ENCODE data around the gene HPS5. TPM values are rescaled to one million over a fixed set of nuclear protein-coding genes. Genes with fewer than 3 reads are reported as not detected.

HPS5 gene
- 10 to 100 TPM; 17.9 to 23.5 TPM for total RNA-seq

DNA sequence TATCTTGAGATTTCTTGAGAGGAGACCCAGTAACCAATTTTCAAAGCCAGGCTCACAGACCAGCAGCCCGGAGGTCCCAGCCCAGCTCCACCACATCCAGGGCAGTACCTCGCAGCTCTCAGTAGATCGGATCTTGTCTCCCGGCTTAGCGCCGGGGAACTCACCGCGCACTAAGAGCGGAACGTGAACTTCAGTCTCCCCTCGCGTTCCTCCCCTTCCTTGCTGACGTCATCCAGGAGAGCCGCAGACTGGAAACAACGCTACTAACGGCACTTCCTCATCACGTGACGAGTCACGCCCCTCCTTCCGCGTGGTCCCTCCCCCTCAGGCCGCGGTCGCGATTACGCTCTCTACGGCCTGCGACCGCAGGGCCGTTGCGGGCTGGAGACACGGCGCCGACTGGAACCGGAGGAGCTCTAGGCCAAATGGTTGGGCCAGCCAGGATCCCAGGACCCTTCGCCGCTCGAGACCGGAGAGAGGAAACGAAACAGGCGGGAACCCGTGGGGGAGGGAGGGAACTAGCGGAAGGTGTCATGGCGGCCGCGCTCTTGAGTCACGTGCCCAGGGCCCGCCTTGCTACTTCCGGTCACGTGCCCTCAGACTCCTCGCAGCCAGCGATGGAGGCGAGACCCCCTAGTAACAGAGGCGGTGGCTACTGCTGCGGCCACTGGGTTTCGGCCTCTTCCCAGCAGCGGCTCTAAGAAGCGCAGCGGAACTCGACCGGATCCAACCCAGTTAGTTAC, at the start of gene HPS5, which contains the start of gene GTF2H1:
HPS5 (minus strand) TSS at position 172 of the 743 bp plus-strand sequence. CDS start 4,282 bp downstream, outside the sequence.
GTF2H1 (plus strand) TSS at position 599 of the 743 bp plus-strand sequence. CDS start 10,508 bp downstream, outside the sequence.
- Mint-ChIP-seq H3K4me1 (peaks cover 59% of the 10 kb centered on the region), H3K27me3 (no peaks in the 10 kb centered on the region), H3K4me3 (peak within 1 kb of the TSS; percentile 99), H3K9me3 (no peaks in the 10 kb centered on the region), H3K36me3 (ENCODE audit: low read depth) (peaks cover 86% of the 10 kb centered on the region), H3K27ac (peak within 1 kb of the TSS; percentile 99)
- peak; percentile 92 for ATAC-seq (replicated peaks)

- no peaks in the 10 kb centered on the region for H3K27me3 Mint-ChIP-seq
- H3K36me3 Mint-ChIP-seq (ENCODE audit: low read depth) = peaks cover 22% of the 10 kb centered on the region
Observed at GRCh38 chr11:18371279-18371678, 49.3 kb upstream of the HPS5 start.

DNA sequence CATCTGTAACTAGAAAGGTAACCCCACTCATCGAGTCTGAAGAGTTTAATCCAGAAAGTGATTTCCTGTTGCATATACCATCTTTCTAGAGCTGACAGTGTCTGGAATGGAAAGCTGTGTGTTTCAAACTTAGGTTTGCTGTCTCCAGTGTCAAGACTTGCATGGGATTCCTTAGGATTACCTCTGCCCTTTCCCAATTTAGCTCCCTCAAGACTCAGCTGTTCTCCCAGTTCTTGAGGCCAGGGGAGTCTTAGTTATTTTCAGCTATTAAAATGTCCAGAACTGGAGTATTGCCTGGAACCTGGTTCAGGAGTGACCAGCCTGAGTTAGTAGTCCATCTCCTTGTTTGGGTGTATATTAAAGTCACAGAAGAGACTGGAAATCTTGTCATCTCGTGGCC, 47.5 kb upstream of the HPS5 start:
- Mint-ChIP-seq H3K27me3 (no peaks in the 10 kb centered on the region), H3K36me3 (ENCODE audit: low read depth) (peaks cover 40% of the 10 kb centered on the region), H3K4me1 (no peaks in the 10 kb centered on the region), H3K9me3 (no peaks in the 10 kb centered on the region), H3K4me3 (no peak overlapping the region), H3K27ac (no peak overlapping the region)
- ATAC-seq (replicated peaks) = no peak

More at GRCh38 chr11:18371279-18371678, 49.3 kb upstream of the HPS5 start:
- no peak overlapping the region for H3K4me3 Mint-ChIP-seq
- no peak overlapping the region for H3K27ac Mint-ChIP-seq
- no peaks in the 10 kb centered on the region for H3K4me1 Mint-ChIP-seq
- ATAC-seq (replicated peaks) = peak; percentile 45
- no peaks in the 10 kb centered on the region for H3K9me3 Mint-ChIP-seq

DNA sequence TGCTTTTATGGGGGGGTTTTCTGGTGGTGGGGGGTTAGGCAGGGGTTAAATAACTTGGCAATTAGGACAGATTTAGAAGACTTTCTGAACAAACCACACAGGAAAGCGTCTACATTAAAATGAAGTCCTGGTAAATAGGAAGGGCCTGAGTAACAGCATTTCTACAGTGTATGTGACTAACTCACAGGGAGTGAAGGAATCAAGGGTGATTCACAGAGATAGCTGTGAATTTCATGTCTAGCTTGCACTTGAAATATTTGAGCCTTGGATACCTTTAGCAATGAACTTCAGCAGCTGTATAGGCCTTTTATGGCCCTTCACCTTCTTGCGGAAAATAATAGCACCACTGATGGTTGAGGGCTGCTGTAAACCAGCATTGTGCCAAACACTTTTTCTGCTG, 46.3 kb upstream of the HPS5 start:
- no peaks in the 10 kb centered on the region for H3K4me1 Mint-ChIP-seq
- no peak for ATAC-seq (replicated peaks)
- no peak overlapping the region for H3K4me3 Mint-ChIP-seq

GRCh38 chr11:18367431-18367830, 45.5 kb upstream of the HPS5 start:
- H3K4me3 Mint-ChIP-seq = no peak overlapping the region
- no peak overlapping the region for H3K27ac Mint-ChIP-seq

More for the DNA sequence above, 46.3 kb upstream of the HPS5 start:
- Mint-ChIP-seq H3K27ac (no peak overlapping the region), H3K36me3 (ENCODE audit: low read depth) (peaks cover 52% of the 10 kb centered on the region), H3K9me3 (no peaks in the 10 kb centered on the region), H3K27me3 (no peaks in the 10 kb centered on the region)

DNA sequence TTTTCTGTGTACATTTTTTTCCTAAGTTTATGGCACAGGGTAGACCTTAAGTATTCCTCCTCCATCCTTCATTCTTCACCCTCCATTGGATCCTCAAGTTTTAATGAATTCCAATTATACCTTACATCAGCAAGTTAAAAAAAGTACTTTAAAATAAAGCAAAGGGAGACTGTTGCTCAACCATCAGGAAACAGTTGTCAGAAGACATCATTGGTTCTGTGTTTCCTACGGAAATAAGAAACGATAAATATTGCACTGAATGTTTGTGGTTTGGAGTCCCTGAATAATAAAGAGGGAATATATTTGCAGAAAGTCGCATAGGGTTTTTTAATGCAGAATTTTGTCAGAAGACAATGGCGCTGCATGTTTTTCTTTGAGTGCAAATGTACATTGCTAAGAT, 44.3 kb upstream of the HPS5 start:
- no peaks in the 10 kb centered on the region for H3K27me3 Mint-ChIP-seq
- no peak overlapping the region for H3K27ac Mint-ChIP-seq
- no peaks in the 10 kb centered on the region for H3K4me1 Mint-ChIP-seq
- ATAC-seq (replicated peaks) = no peak
- no peak overlapping the region for H3K4me3 Mint-ChIP-seq
- H3K9me3 Mint-ChIP-seq = no peaks in the 10 kb centered on the region
- peaks cover 66% of the 10 kb centered on the region for H3K36me3 Mint-ChIP-seq (ENCODE audit: low read depth)

More at GRCh38 chr11:18367431-18367830, 45.5 kb upstream of the HPS5 start:
- no peaks in the 10 kb centered on the region for H3K4me1 Mint-ChIP-seq
- no peaks in the 10 kb centered on the region for H3K9me3 Mint-ChIP-seq
- H3K27me3 Mint-ChIP-seq = no peaks in the 10 kb centered on the region
- peaks cover 56% of the 10 kb centered on the region for H3K36me3 Mint-ChIP-seq (ENCODE audit: low read depth)
- no peak for ATAC-seq (replicated peaks)

- ATAC-seq (replicated peaks) = no peak
- no peak overlapping the region for H3K4me3 Mint-ChIP-seq
- peaks cover 71% of the 10 kb centered on the region for H3K36me3 Mint-ChIP-seq (ENCODE audit: low read depth)
- peak overlapping the region; percentile 10 for H3K27ac Mint-ChIP-seq
- H3K27me3 Mint-ChIP-seq = no peaks in the 10 kb centered on the region
- H3K9me3 Mint-ChIP-seq = no peaks in the 10 kb centered on the region
- no peaks in the 10 kb centered on the region for H3K4me1 Mint-ChIP-seq
Observed at GRCh38 chr11:18365741-18366140, 43.8 kb upstream of the HPS5 start.

GRCh38 chr11:18364495-18365073, 42.6 kb upstream of the HPS5 start:
- Mint-ChIP-seq H3K27ac (peak overlapping the region; percentile 52), H3K27me3 (no peaks in the 10 kb centered on the region), H3K9me3 (no peaks in the 10 kb centered on the region), H3K36me3 (ENCODE audit: low read depth) (peaks cover 83% of the 10 kb centered on the region), H3K4me1 (no peaks in the 10 kb centered on the region), H3K4me3 (no peak overlapping the region)
- ATAC-seq (replicated peaks) = no peak

DNA sequence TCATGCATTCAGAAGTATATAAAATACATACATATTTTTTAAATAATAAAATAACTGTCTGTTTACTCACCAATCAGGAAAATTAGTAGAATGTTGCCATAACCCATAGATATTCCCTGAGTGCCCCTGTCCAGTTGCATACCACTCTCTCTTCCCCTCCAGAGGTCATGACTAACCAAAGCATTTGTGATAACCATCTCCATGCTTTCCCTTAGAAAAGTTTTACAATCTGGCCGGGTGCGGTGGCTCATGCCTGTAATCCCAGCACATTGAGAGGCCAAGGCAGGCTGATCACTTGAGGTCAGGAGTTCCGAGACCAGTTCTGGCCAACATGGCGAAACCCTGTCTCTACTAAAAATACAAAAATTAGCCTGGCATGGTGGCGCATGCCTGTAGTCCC, 39.2 kb upstream of the HPS5 start:
- H3K27ac Mint-ChIP-seq = no peak overlapping the region
- H3K36me3 Mint-ChIP-seq (ENCODE audit: low read depth) = peaks cover 94% of the 10 kb centered on the region
- no peaks in the 10 kb centered on the region for H3K27me3 Mint-ChIP-seq
- no peaks in the 10 kb centered on the region for H3K4me1 Mint-ChIP-seq
- H3K4me3 Mint-ChIP-seq = no peak overlapping the region
- ATAC-seq (replicated peaks) = no peak
- H3K9me3 Mint-ChIP-seq = no peaks in the 10 kb centered on the region

- ATAC-seq (replicated peaks) = no peak
- Mint-ChIP-seq H3K36me3 (ENCODE audit: low read depth) (peaks cover 90% of the 10 kb centered on the region), H3K27me3 (no peaks in the 10 kb centered on the region), H3K27ac (no peak overlapping the region), H3K4me3 (no peak overlapping the region), H3K9me3 (no peaks in the 10 kb centered on the region), H3K4me1 (no peaks in the 10 kb centered on the region)
Observed at GRCh38 chr11:18358646-18359045, 36.7 kb upstream of the HPS5 start.

DNA sequence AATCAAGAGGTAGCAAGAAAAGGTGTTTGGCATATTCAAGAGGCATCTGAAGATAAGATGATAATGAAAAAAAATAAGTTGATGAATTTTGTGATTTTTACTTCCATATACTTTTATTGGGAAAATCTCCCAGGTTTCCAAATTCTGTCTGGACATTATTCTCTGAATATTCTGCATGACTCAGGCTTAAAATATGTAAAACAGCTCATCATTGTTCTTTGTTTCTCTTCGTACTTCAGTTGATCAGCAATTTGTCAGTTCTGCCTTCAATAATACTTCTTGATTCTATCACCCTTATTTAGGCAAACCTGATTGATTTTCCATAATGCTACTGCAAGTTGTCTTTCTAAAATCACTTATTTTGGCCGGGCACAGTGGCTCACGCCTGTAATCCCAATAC, 30.6 kb upstream of the HPS5 start:
- Mint-ChIP-seq H3K27ac (no peak overlapping the region), H3K9me3 (no peaks in the 10 kb centered on the region), H3K4me3 (no peak overlapping the region), H3K4me1 (no peaks in the 10 kb centered on the region), H3K36me3 (ENCODE audit: low read depth) (peaks cover 93% of the 10 kb centered on the region), H3K27me3 (no peaks in the 10 kb centered on the region)
- no peak for ATAC-seq (replicated peaks)

GRCh38 chr11:18347471-18348125, 25.7 kb upstream of the HPS5 start:
- H3K4me3 Mint-ChIP-seq = no peak overlapping the region
- H3K27ac Mint-ChIP-seq = no peak overlapping the region
- H3K4me1 Mint-ChIP-seq = no peaks in the 10 kb centered on the region

DNA sequence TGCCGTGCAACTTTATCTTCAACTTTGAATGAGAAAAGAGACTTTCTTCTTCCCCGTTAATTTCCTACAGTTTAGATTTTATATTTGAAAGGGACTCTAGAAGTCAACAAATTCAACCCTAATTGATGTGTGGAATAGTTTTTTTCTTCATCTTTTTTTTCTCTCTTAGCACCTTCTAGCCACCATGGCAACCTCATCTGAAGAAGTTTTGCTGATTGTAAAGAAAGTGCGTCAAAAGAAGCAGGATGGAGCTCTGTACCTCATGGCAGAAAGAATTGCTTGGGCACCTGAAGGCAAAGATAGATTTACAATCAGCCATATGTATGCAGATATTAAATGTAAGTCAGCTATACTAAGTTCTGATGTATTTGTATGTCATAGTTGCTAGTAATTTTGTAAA, 11.0 kb upstream of the HPS5 start:
- no peaks in the 10 kb centered on the region for H3K9me3 Mint-ChIP-seq
- no peak for ATAC-seq (replicated peaks)
- peaks cover 100% of the 10 kb centered on the region for H3K36me3 Mint-ChIP-seq (ENCODE audit: low read depth)
- peak overlapping the region; percentile 29 for H3K4me3 Mint-ChIP-seq
- H3K27ac Mint-ChIP-seq = peak overlapping the region; percentile 55
- H3K4me1 Mint-ChIP-seq = peaks cover 32% of the 10 kb centered on the region
- H3K27me3 Mint-ChIP-seq = no peaks in the 10 kb centered on the region

More at GRCh38 chr11:18347471-18348125, 25.7 kb upstream of the HPS5 start:
- Mint-ChIP-seq H3K9me3 (no peaks in the 10 kb centered on the region), H3K27me3 (no peaks in the 10 kb centered on the region), H3K36me3 (ENCODE audit: low read depth) (peaks cover 92% of the 10 kb centered on the region)
- ATAC-seq (replicated peaks) = no peak

GRCh38 chr11:18332302-18332701, 10.4 kb upstream of the HPS5 start:
- Mint-ChIP-seq H3K4me1 (peaks cover 32% of the 10 kb centered on the region), H3K4me3 (peak overlapping the region; percentile 41), H3K36me3 (ENCODE audit: low read depth) (peaks cover 100% of the 10 kb centered on the region), H3K27ac (peak overlapping the region; percentile 16), H3K9me3 (no peaks in the 10 kb centered on the region), H3K27me3 (no peaks in the 10 kb centered on the region)
- ATAC-seq (replicated peaks) = peak; percentile 58
